AG09319 (cell line): ENCODE data around the gene LYPD3.

Source experiments
- DNase-seq: peaks from one replicate; pipeline ENCODE4 v3.0.0-alpha.2; 2010; ENCODE audit warnings: low read depth; ENCODE audit errors: extremely low read depth
- CTCF ChIP-seq: IDR thresholded peaks from 2 replicates; pipeline ENCODE4 v1.5.1; 2011; ENCODE audit warnings: low read depth, mild to moderate bottlenecking, inconsistent platforms, low read length, moderate library complexity

Gene LYPD3

DNA sequence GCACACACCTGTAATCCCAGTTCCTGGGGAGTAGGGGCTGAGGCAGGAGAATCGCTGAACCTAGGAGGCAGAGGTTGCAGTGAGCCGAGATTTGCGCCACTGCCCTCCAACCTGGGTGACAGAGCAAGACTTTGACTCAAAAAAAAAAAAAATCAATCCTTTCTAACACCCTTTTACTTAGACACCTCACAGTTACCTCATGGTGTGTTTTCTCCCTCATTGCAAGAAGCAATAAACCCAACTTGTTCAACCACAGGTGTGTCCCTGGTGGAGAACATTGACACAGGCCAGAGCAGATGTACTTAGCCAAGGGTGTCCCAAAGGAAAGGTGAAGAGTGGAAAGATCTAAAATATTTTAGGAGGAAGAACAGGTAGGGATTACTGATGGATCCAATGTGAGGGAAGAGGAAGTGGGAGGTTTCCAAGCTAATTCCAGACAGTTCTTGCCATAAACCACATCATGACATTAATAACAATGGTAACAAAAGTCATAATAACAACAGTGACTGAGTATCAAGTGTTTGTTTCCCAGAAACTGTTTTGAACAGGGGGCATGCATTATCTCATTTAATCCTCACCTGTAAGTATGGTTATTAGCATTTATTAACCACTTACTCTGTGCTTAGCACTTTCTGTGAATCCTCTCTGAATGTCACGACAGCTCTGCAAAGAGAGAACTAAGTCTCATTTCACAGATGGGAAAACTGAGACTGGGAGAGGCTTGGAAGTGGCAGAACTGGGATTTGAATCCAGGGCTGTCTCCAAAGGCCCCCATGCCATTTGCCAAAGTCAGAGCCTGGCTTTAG lies 3.1 kb upstream of the LYPD3 start:
- no peak for TF ChIP-seq CTCF
- no peak for DNase-seq

- TF ChIP-seq CTCF: no peak
- DNase-seq: no peak
These were observed 2.3 kb upstream of the LYPD3 start for GRCh38 chr19:43467730-43468129.

DNA sequence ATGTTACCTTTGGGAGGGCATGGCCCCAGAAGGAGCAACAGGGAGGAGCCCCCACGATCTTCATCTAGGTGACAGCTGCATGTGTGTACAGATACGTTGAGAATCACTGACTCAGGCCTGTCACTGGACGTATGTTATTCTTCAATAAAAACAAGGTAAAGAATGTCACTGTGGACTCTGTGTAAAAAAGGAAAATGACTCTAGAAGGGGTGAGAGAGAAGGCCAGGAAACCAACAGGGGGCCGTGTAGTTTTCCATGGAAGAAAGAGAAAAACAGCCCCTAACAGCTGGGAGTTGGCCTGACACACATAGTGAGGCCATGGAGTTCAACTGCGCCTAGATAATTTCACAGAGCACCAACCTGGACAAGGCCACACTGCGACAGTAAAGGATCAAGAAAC lies 1.9 kb upstream of the LYPD3 start:
- DNase-seq: no peak
- TF ChIP-seq CTCF: no peak

- DNase-seq: no peak
These were observed 1.4 kb upstream of the LYPD3 start for GRCh38 chr19:43466793-43467192.

DNA sequence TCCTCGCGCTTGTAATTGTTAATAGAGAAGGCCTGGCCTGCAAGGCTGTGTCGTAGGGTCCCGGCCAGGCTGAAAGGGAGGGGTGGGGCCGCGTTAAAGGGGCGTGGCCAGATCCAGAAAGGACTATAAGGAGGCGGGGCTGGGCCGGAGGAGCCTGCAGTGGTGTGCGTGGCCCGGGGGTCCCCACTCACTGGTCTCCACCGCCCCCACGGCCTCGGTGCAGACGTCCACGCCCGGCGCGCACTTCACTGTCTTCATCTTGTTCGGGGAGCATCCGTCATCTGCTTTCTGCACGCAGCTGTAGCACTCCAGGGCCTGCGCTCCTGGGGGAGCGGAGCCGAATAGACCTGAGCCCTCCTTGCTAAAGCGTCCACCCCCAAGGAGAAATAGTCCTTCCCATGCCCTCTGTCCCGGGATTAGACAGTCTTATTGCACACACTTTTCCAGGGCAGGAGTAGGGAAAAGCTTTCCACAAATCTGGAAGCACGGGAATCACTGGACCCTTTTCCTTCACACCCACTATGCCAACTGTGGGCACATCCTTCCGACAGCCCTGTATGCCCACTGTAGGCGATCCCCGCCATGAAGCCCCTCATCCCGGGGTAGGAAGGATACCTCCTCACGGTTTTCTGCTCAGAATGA lies 1.2 kb downstream of the LYPD3 start:
- no peak for TF ChIP-seq CTCF
- no peak for DNase-seq

More at GRCh38 chr19:43466793-43467192, 1.4 kb upstream of the LYPD3 start:
- TF ChIP-seq CTCF: no peak

GRCh38 chr19:43463381-43464133 lies 1.9 kb downstream of the LYPD3 start:
- DNase-seq: peak; percentile 84
- no peak for TF ChIP-seq CTCF
